ENCODE data around the gene NDUFB11. TPM values are rescaled to one million over a fixed set of nuclear protein-coding genes. Genes with fewer than 3 reads are reported as not detected.

The NDUFB11 gene
- total and polyA plus RNA-seq, 4 experiments from 2014 or later, result 53.2 to 180 (median 115) TPM

GRCh38 chrX:47174846-47175587 is 30.5 kb upstream of the NDUFB11 start:
- Histone ChIP-seq H3K36me3 (ENCODE audit: insufficient read depth, low read length) (peaks cover 36% of the 10 kb centered on the region), H3K4me3 (ENCODE audit: low read length in 2 of 2) (no peak overlapping the region), H3K27ac (ENCODE audit: low read depth, low read length) (no peak overlapping the region), H3K9me3 (ENCODE audit: control insufficient read depth in 1 of 2, low read length in 2 of 2) (no peaks in the 10 kb centered on the region), H3K4me1 (ENCODE audit: insufficient read depth, low read length) (no peaks in the 10 kb centered on the region), H3K27me3 (ENCODE audit: insufficient read depth, low read length) (no peaks in the 10 kb centered on the region)
- Mint-ChIP-seq H3K36me3 (peaks cover 21 to 32% of the 10 kb centered on the region in 2 donors), H3K4me3 (no peak overlapping the region), H3K27me3 (no peaks in the 10 kb centered on the region), H3K4me1 (no peaks in the 10 kb centered on the region), H3K27ac (no peak overlapping the region), H3K9me3 (peaks cover 0 to 1% (median 0%) of the 10 kb centered on the region in 8 donors)
- intact Hi-C loops (cut with micrococcal nuclease), result no loop called here
- POLR2A ChIA-PET (ENCODE audit: partially characterized antibody), result no interaction called here
- CTCF ChIA-PET (ENCODE audit: partially characterized antibody), result no interaction called here
- no peak for DNase-seq

GRCh38 chrX:47174376-47174775 is 29.9 kb upstream of the NDUFB11 start:
- H3K27me3 Mint-ChIP-seq, result no peaks in the 10 kb centered on the region
- POLR2A ChIA-PET (ENCODE audit: partially characterized antibody), result interaction anchor here (2.0 kb wide), 1 partner anchor 16 kb away, joined by 7 read pairs; no protein-coding TSS in a partner anchor
- Histone ChIP-seq H3K4me1 (ENCODE audit: insufficient read depth, low read length) (no peaks in the 10 kb centered on the region), H3K27ac (ENCODE audit: low read depth, low read length) (no peak overlapping the region), H3K27me3 (ENCODE audit: insufficient read depth, low read length) (no peaks in the 10 kb centered on the region), H3K36me3 (ENCODE audit: insufficient read depth, low read length) (peaks cover 35% of the 10 kb centered on the region), H3K4me3 (ENCODE audit: low read length in 2 of 2) (no peak overlapping the region), H3K9me3 (ENCODE audit: control insufficient read depth in 1 of 2, low read length in 2 of 2) (no peaks in the 10 kb centered on the region)
- no peak overlapping the region for H3K4me3 Mint-ChIP-seq
- DNase-seq, result no peak
- intact Hi-C loops (cut with micrococcal nuclease), result no loop called here
- no peak overlapping the region for H3K27ac Mint-ChIP-seq
- peaks cover 0 to 1% (median 0%) of the 10 kb centered on the region in 8 donors for H3K9me3 Mint-ChIP-seq
- H3K36me3 Mint-ChIP-seq, result peaks cover 21 to 29% of the 10 kb centered on the region in 2 donors
- CTCF ChIA-PET (ENCODE audit: partially characterized antibody), result no interaction called here
- H3K4me1 Mint-ChIP-seq, result no peaks in the 10 kb centered on the region

- intact Hi-C loops (cut with micrococcal nuclease), result no loop called here
- Mint-ChIP-seq H3K27me3 (no peaks in the 10 kb centered on the region), H3K9me3 (peaks cover 0 to 1% (median 0%) of the 10 kb centered on the region in 8 donors), H3K27ac (no peak overlapping the region), H3K4me3 (no peak overlapping the region), H3K4me1 (no peaks in the 10 kb centered on the region), H3K36me3 (peaks cover 21 to 30% of the 10 kb centered on the region in 2 donors)
- Histone ChIP-seq H3K4me1 (ENCODE audit: insufficient read depth, low read length) (no peaks in the 10 kb centered on the region), H3K27ac (ENCODE audit: low read depth, low read length) (no peak overlapping the region), H3K9me3 (ENCODE audit: control insufficient read depth in 1 of 2, low read length in 2 of 2) (no peaks in the 10 kb centered on the region), H3K4me3 (ENCODE audit: low read length in 2 of 2) (no peak overlapping the region), H3K27me3 (ENCODE audit: insufficient read depth, low read length) (no peaks in the 10 kb centered on the region), H3K36me3 (ENCODE audit: insufficient read depth, low read length) (peaks cover 25% of the 10 kb centered on the region)
- ChIA-PET CTCF (ENCODE audit: partially characterized antibody) (no interaction called here), POLR2A (ENCODE audit: partially characterized antibody) (interaction anchor here (1.5 to 2.0 kb wide), 2 partner anchors 18 to 28 kb away, joined by 3 to 7 read pairs; partner anchors contain the start of gene RBM10)
- DNase-seq, result no peak
Measured at GRCh38 chrX:47172971-47173792, 28.7 kb upstream of the NDUFB11 start.

- Mint-ChIP-seq H3K9me3 (peaks cover 0 to 1% (median 0%) of the 10 kb centered on the region in 8 donors), H3K4me1 (peaks cover 0 to 2% (median 0%) of the 10 kb centered on the region in 4 donors), H3K27ac (no peak overlapping the region), H3K4me3 (no peak overlapping the region), H3K36me3 (peaks cover 17 to 25% of the 10 kb centered on the region in 2 donors), H3K27me3 (no peaks in the 10 kb centered on the region)
- no peak overlapping the region for H3K27ac ChIP-seq (ENCODE audit: low read depth, low read length)
- no peak for DNase-seq
- H3K27me3 ChIP-seq (ENCODE audit: insufficient read depth, low read length), result no peaks in the 10 kb centered on the region
- H3K4me1 ChIP-seq (ENCODE audit: insufficient read depth, low read length), result no peaks in the 10 kb centered on the region
- no peak overlapping the region for H3K4me3 ChIP-seq (ENCODE audit: low read length in 2 of 2)
- CTCF ChIA-PET (ENCODE audit: partially characterized antibody), result no interaction called here
- POLR2A ChIA-PET (ENCODE audit: partially characterized antibody), result interaction anchor here (1.5 to 2.0 kb wide), 2 partner anchors 18 to 27 kb away, joined by 3 to 7 read pairs; partner anchors contain the start of gene RBM10
- no peaks in the 10 kb centered on the region for H3K9me3 ChIP-seq (ENCODE audit: control insufficient read depth in 1 of 2, low read length in 2 of 2)
- H3K36me3 ChIP-seq (ENCODE audit: insufficient read depth, low read length), result peaks cover 25% of the 10 kb centered on the region
- intact Hi-C loops (cut with micrococcal nuclease), result no loop called here
Measured at GRCh38 chrX:47172549-47172948, 28.0 kb upstream of the NDUFB11 start.

- Histone ChIP-seq H3K27ac (ENCODE audit: low read depth, low read length) (no peak overlapping the region), H3K4me3 (ENCODE audit: low read length in 2 of 2) (no peak overlapping the region), H3K9me3 (ENCODE audit: control insufficient read depth in 1 of 2, low read length in 2 of 2) (no peaks in the 10 kb centered on the region), H3K36me3 (ENCODE audit: insufficient read depth, low read length) (peaks cover 25% of the 10 kb centered on the region), H3K27me3 (ENCODE audit: insufficient read depth, low read length) (no peaks in the 10 kb centered on the region), H3K4me1 (ENCODE audit: insufficient read depth, low read length) (no peaks in the 10 kb centered on the region)
- H3K27ac Mint-ChIP-seq, result no peak overlapping the region
- H3K27me3 Mint-ChIP-seq, result no peaks in the 10 kb centered on the region
- H3K9me3 Mint-ChIP-seq, result peaks cover 0 to 1% (median 0%) of the 10 kb centered on the region in 8 donors
- CTCF ChIA-PET (ENCODE audit: partially characterized antibody), result no interaction called here
- POLR2A ChIA-PET (ENCODE audit: partially characterized antibody), result interaction anchor here (2.1 kb wide), 1 partner anchor 27 kb away, joined by 8 read pairs; the partner anchor contains the start of genes NDUFB11 and RBM10
- intact Hi-C loops (cut with micrococcal nuclease), result no loop called here
- DNase-seq, result no peak
- H3K4me3 Mint-ChIP-seq, result no peak overlapping the region
- H3K36me3 Mint-ChIP-seq, result peaks cover 17 to 25% of the 10 kb centered on the region in 2 donors
- peaks cover 0 to 2% (median 0%) of the 10 kb centered on the region in 4 donors for H3K4me1 Mint-ChIP-seq
Measured at GRCh38 chrX:47171996-47172395, 27.5 kb upstream of the NDUFB11 start.

GRCh38 chrX:47170861-47171692 is 26.6 kb upstream of the NDUFB11 start:
- no peak for DNase-seq
- ChIA-PET CTCF (ENCODE audit: partially characterized antibody) (no interaction called here), POLR2A (ENCODE audit: partially characterized antibody) (interaction anchor here (2.1 kb wide), 1 partner anchor 26 kb away, joined by 8 read pairs; the partner anchor contains the start of genes NDUFB11 and RBM10)
- intact Hi-C loops (cut with micrococcal nuclease), result no loop called here
- Histone ChIP-seq H3K36me3 (ENCODE audit: insufficient read depth, low read length) (peaks cover 17% of the 10 kb centered on the region), H3K4me3 (ENCODE audit: low read length in 2 of 2) (no peak overlapping the region), H3K9me3 (ENCODE audit: control insufficient read depth in 1 of 2, low read length in 2 of 2) (no peaks in the 10 kb centered on the region), H3K4me1 (ENCODE audit: insufficient read depth, low read length) (no peaks in the 10 kb centered on the region), H3K27ac (ENCODE audit: low read depth, low read length) (no peak overlapping the region), H3K27me3 (ENCODE audit: insufficient read depth, low read length) (no peaks in the 10 kb centered on the region)
- Mint-ChIP-seq H3K4me1 (peaks cover 0 to 2% (median 0%) of the 10 kb centered on the region in 4 donors), H3K4me3 (no peak overlapping the region), H3K36me3 (peaks cover 10 to 17% of the 10 kb centered on the region in 2 donors), H3K27ac (peak overlapping the region in 1 of 7 donors; percentile 10), H3K27me3 (no peaks in the 10 kb centered on the region), H3K9me3 (peaks cover 0 to 1% (median 0%) of the 10 kb centered on the region in 8 donors)

Data from CD4-positive, alpha-beta memory T cell (primary cell).